A549 (cell line): ENCODE data around the gene ZNF276. TPM values are rescaled to one million over a fixed set of nuclear protein-coding genes. Genes with fewer than 3 reads are reported as not detected.

ENCODE experiments used
- ATAC-seq, 2 experiments: fragments of 200-7000 bp in 1 of 2; fragments of >200 bp in 1 of 2; cut with Nextera tagmentation in 1 of 2; cut with Tn5 transposase in 1 of 2; 3 replicates each; pipeline versions ENCODE4 v1.8.0 to v1.9.1; 2018 to 2020; ENCODE audit warnings: mild to moderate bottlenecking in 1 of 2, moderate library complexity in 1 of 2
- CTCF ChIA-PET: fragments of 300-600 bp; sonication (Branson Sonifier 250); formaldehyde crosslinking; extraction: SDS; loops from one replicate; lab custom pipeline; 2021; ENCODE audit warnings: antibody characterized with exemption, inconsistent platforms; lab: Yijun Ruan, JAX
- POLR2A ChIA-PET: fragments of 350-600 bp; formaldehyde crosslinking; extraction: SDS; loops from one replicate; lab custom pipeline; 2021; ENCODE audit warnings: antibody characterized with exemption, inconsistent platforms; lab: Yijun Ruan, JAX
- DNase-seq, 2 experiments: peaks; one replicate each; pipeline versions ENCODE4 v3.0.0 to v3.0.0-alpha.2; 2011 to 2016; ENCODE audit warnings: low read depth in 1 of 2, low spot score in 1 of 2
- FAIRE-seq: peaks from 2 replicates; lab custom pipeline; 2011; peaks lifted over from hg19 to GRCh38; lab: Jason Lieb, UNC
- H3K27ac ChIP-seq, 2 experiments: fragments of >200 bp; sonication (Bioruptor Twin); formaldehyde crosslinking; 3 replicates each; pipeline ENCODE4 v1.5.1; 2016 to 2017
- H3K4me1 ChIP-seq: fragments of >200 bp; sonication (Bioruptor Twin); formaldehyde crosslinking; 3 replicates; pipeline ENCODE4 v1.6.1; 2016
- H3K4me2 ChIP-seq: fragments of >200 bp; sonication (Bioruptor Twin); formaldehyde crosslinking; 3 replicates; pipeline ENCODE4 v1.6.1; 2016
- H3K4me3 ChIP-seq: fragments of >200 bp; sonication (Bioruptor Twin); formaldehyde crosslinking; 3 replicates; pipeline ENCODE4 v1.5.1; 2016
- H3K9me3 ChIP-seq: fragments of >200 bp; sonication (Bioruptor Twin); formaldehyde crosslinking; 3 replicates; pipeline ENCODE4 v1.6.1; 2016
- CBX2 ChIP-seq: fragments of 200-600 bp; sonication (generic); IDR thresholded peaks from 2 replicates; pipeline ENCODE4 v1.6.1; 2016; ENCODE audit warnings: low read depth, mild to moderate bottlenecking, borderline replicate concordance
- EHF ChIP-seq: fragments of 250-450 bp; sonication (Bioruptor Pico); IDR thresholded peaks from 2 replicates; pipeline ENCODE4 v1.5.0; 2020; ENCODE audit warnings: mild to moderate bottlenecking
- ESRRA ChIP-seq: fragments of 150-350 bp; IDR thresholded peaks from 2 replicates; pipeline ENCODE4 v1.6.1; 2014; ENCODE audit warnings: mild to moderate bottlenecking, low read length, borderline replicate concordance
- HDAC2 ChIP-seq: fragments of 200-600 bp; sonication (generic); IDR thresholded peaks from 2 replicates; pipeline ENCODE4 v1.6.1; 2016
- JUN ChIP-seq, 2 experiments: fragments of >200 bp; sonication (Bioruptor Twin); formaldehyde crosslinking; IDR thresholded peaks; 2 replicates in 1 of 2; 3 replicates in 1 of 2; pipeline ENCODE4 v1.6.1; 2016 to 2017
- KDM1A ChIP-seq: fragments of 200-600 bp; sonication (generic); IDR thresholded peaks from 2 replicates; pipeline ENCODE4 v1.6.1; 2016; ENCODE audit warnings: low read depth, mild to moderate bottlenecking
- MAFK ChIP-seq: fragments of 450-650 bp; IDR thresholded peaks from 2 replicates; pipeline ENCODE4 v1.6.1; 2014; ENCODE audit not compliant: partially characterized antibody
- MAZ ChIP-seq: fragments of 150-350 bp; IDR thresholded peaks from 2 replicates; pipeline ENCODE4 v1.6.1; 2014; ENCODE audit warnings: antibody characterized with exemption, low read depth, low read length, borderline replicate concordance
- MYC ChIP-seq: IDR thresholded peaks from 2 replicates; pipeline ENCODE4 v1.6.1; 2012; ENCODE audit warnings: mild to moderate bottlenecking, inconsistent platforms, low read length, improper control_type of control experiment, borderline replicate concordance
- NR3C1 ChIP-seq: fragments of >200 bp; sonication (Bioruptor Twin); formaldehyde crosslinking; IDR thresholded peaks from 3 replicates; pipeline ENCODE4 v1.6.1; 2017
- RAD21 ChIP-seq, 2 experiments: fragments of >200 bp in 1 of 2; sonication (Bioruptor Twin) in 1 of 2; formaldehyde crosslinking in 1 of 2; IDR thresholded peaks in 1 of 2; conservative IDR thresholded peaks in 1 of 2; 2 replicates in 1 of 2; 3 replicates in 1 of 2; pipeline ENCODE4 v1.6.1; 2012 to 2018; ENCODE audit warnings: inconsistent platforms in 1 of 2
- RNF2 ChIP-seq: fragments of 200-600 bp; sonication (generic); IDR thresholded peaks from 2 replicates; pipeline ENCODE4 v1.6.1; 2016; ENCODE audit warnings: low read depth, mild to moderate bottlenecking, antibody characterized with exemption, moderate library complexity, borderline replicate concordance
- SREBF2 ChIP-seq: fragments of 450-650 bp; IDR thresholded peaks from 2 replicates; pipeline ENCODE4 v1.6.1; 2014; ENCODE audit warnings: mild to moderate bottlenecking, moderate library complexity
- TFCP2L1 ChIP-seq: fragments of 250-450 bp; sonication (Bioruptor Pico); IDR thresholded peaks from 2 replicates; pipeline ENCODE4 v1.5.0; 2021; ENCODE audit warnings: mild to moderate bottlenecking
- ZFP36 ChIP-seq: fragments of 450-650 bp; IDR thresholded peaks from 2 replicates; pipeline ENCODE4 v1.6.1; 2014; ENCODE audit warnings: borderline replicate concordance; ENCODE audit not compliant: partially characterized antibody
- ZNF302 ChIP-seq: fragments of 250-450 bp; sonication (Bioruptor Pico); IDR thresholded peaks from 2 replicates; pipeline ENCODE4 v1.9.0; 2021; ENCODE audit warnings: inconsistent platforms, mild to moderate bottlenecking, moderate library complexity
- whole genome bisulfite sequencing: methylation state at CpG from one replicate; pipeline ENCODE4 v1.1.6; 2017; ENCODE audit errors: missing lambda C conversion rate; 5-methylcytosine and 5-hydroxymethylcytosine counted together
- polyA plus RNA-seq, 4 experiments: library from polyadenylated mRNA; depleted of rRNA in 3 of 4; stranded (reverse); fragments of >200 nt; fragmentation: RNase III in 1 of 4; extraction: RNeasy Plus Mini Kit Qiagen cat#74134 plus additional on column Dnase treatment in 1 of 4; gene quantifications; 2 replicates in 3 of 4; 3 replicates in 1 of 4; pipeline ENCODE4 v1.2.3, GENCODE V29; 2011 to 2017
- TF ChIP-seq, protein P1 (sequence below): IDR thresholded peaks from 2 replicates; pipeline ENCODE4 v1.6.1; 2012
- TF ChIP-seq, protein P2 (sequence below): IDR thresholded peaks from 2 replicates; pipeline ENCODE4 v1.6.1; 2012; ENCODE audit warnings: low read depth, borderline replicate concordance
- TF ChIP-seq, protein P3 (sequence below): fragments of 250-450 bp; sonication (Bioruptor Pico); IDR thresholded peaks from 2 replicates; pipeline ENCODE4 v1.5.0; 2021; ENCODE audit warnings: mild to moderate bottlenecking, moderate library complexity, borderline replicate concordance
- TF ChIP-seq, protein P4 (sequence below): fragments of 200-600 bp; sonication (generic); IDR thresholded peaks from 2 replicates; pipeline ENCODE4 v1.6.1; 2016; ENCODE audit warnings: antibody characterized with exemption, mild to moderate bottlenecking, moderate library complexity
- TF ChIP-seq, protein P5 (sequence below): fragments of 250-450 bp; sonication (Bioruptor Pico); IDR thresholded peaks from 2 replicates; pipeline ENCODE4 v1.5.0; 2020; ENCODE audit warnings: low read depth, mild to moderate bottlenecking, moderate library complexity

The ZNF276 gene
- polyA plus RNA-seq, 2 of the 4 experiments (the other 2 are of a cell fraction), result 6.5 to 15.1 TPM

DNA sequence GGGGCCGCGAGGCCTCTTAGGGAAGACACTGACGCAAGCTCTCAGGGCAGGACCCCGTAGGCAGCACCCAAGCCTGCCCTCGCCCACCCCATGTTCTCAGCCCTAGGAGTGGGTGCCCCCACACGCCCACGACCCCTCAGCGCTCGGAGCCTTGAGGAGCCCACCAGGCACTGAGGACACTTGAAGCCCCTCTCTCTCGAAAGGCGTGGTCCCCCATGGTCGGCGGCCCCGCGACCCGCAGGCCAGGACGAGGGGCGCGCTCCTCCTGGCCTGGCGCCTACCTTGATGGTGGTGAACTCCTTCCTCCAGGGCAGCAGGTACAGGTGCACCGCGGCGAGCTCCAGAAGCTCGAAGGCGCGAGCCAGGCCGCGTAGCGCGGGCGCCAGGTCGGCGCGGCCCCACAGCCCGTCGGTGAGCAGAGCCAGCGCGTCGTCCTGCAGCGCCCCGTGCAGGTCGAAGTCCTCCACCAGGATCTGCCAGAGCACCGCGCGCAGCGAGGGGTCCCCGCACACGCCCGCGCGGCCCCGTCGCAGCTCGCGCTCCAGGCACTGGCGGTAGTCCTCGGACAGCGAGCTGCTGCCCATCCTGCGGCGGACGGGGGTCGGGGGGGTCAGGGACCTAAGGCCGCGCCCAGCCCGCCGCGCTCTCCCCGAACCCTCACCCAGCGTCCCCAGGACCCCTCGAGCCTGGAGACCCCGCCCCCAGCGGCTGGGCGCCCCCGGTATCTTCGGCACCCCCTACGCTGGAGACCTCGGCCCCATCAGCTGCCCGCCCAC, 20.5 kb upstream of the ZNF276 start:
- H3K4me3 ChIP-seq, result peak overlapping the region; percentile 69
- peaks cover 12% of the 10 kb centered on the region for H3K4me1 ChIP-seq
- peak overlapping the region; percentile 98 for H3K4me2 ChIP-seq
- peak; percentile 60 to 72 for DNase-seq
- TF ChIP-seq, protein P1, sequence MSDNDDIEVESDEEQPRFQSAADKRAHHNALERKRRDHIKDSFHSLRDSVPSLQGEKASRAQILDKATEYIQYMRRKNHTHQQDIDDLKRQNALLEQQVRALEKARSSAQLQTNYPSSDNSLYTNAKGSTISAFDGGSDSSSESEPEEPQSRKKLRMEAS, result peak; percentile 20; the same call in 1 of the 2 replicates
- peak; percentile 51; the same call in 1 of the 2 replicates for TF ChIP-seq RNF2
- TF ChIP-seq, protein P2, sequence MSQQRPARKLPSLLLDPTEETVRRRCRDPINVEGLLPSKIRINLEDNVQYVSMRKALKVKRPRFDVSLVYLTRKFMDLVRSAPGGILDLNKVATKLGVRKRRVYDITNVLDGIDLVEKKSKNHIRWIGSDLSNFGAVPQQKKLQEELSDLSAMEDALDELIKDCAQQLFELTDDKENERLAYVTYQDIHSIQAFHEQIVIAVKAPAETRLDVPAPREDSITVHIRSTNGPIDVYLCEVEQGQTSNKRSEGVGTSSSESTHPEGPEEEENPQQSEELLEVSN, result peak; percentile 40; the same call in 1 of the 2 replicates
- TF ChIP-seq EHF, result no peak
- no peak for TF ChIP-seq MYC
- H3K9me3 ChIP-seq, result no peaks in the 10 kb centered on the region
- CTCF ChIA-PET, result interaction anchor here (0.6 to 4.3 kb wide), 41 partner anchors 9 to 249 kb away, joined by 3 to 33 read pairs (median 6); partner anchors contain the start of genes CDK10, CPNE7 and SPIRE2
- WGBS, result 5% methylated on average over 31 of the region's 78 CpGs
- H3K27ac ChIP-seq, result peak overlapping the region; percentile 82 to 92
- POLR2A ChIA-PET, result interaction anchor here (0.7 to 2.6 kb wide), 5 partner anchors 11 to 162 kb away, joined by 3 to 24 read pairs (median 4); partner anchors contain the start of genes CDK10, CHMP1A and SPATA33
- ATAC-seq, result peak; percentile 54 to 60
- FAIRE-seq, result no peak

DNA sequence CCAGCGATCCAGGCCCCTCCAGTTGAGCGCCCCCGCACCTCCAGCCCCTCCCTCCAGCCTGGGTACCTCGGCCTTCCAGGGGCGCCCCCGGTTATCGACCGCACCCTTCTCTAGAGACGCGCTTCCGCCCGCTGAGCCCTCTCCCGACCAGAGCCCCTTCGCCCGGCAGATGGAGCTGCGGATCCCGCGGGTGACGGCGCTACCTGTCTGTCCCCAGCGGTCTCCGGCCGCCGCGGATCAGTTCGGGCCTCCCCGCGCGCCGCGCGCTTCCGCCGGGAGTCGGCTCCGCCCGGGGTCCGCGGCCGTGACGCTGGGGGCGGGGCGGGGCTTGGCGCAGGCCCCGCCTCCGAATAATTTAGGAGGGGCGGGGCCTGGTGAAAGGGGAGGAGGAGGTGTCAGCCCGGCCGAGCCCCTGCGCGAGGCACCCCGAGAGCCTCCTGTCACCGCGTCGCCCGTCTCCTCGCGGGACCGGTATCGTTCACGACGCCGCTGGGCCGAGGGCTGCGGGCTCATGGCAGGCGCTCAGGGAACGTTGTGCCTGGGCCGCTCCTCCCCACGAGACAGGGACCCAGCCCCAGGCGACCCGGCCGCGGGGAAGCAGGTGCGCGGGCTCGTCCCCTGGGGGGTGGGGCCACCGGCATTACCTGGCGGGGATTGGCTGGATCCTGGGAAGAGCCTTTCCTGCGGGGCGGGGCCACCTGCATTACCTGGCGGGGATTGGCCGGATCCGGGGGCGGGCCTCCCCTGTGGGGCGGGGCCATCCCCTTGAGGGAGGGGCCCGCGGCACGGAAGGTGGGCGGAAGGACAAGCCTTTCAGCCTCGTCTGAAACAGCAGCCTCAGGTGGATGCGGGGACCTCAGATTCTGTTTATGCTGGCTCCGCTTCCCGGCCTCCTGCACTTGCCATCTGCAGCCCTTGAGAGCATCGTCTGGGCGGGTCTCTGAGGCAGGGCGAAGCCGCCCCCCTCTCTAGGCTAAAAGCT, 19.6 kb upstream of the ZNF276 start, which contains the start of gene SPATA2L:
Gene SPATA2L, minus strand, starts transcription at position 281 of the 982 bp plus-strand sequence. CDS start 473 bp downstream, outside the sequence.
- Histone ChIP-seq H3K4me3 (peak within 1 kb of the TSS; percentile 69), H3K4me1 (peaks cover 12% of the 10 kb centered on the region), H3K9me3 (no peaks in the 10 kb centered on the region), H3K4me2 (peak within 1 kb of the TSS; percentile 98), H3K27ac (peak within 1 kb of the TSS; percentile 82 to 92)
- FAIRE-seq (no peak), ATAC-seq (peak; percentile 58 to 73), DNase-seq (peak; percentile 92 to 95)
- 2% methylated on average over 35 of the region's 97 CpGs for WGBS
- POLR2A ChIA-PET, result interaction anchor here (0.7 to 2.6 kb wide), 3 partner anchors 10 to 161 kb away, joined by 4 to 24 read pairs (median 6); partner anchors contain the start of gene CDK10
- CTCF ChIA-PET, result interaction anchor here (0.8 to 4.3 kb wide), 14 partner anchors 8 to 209 kb away, joined by 3 to 33 read pairs (median 8); partner anchors contain the start of gene SPIRE2
- TF ChIP-seq MYC (no peak), MAFK (no peak), NR3C1 (no peak), TFCP2L1 (CRISPR knock-in tag) (no peak), KDM1A (no peak), MAZ (no peak), RAD21 (conservative IDR thresholded peaks at IDR 0.05 in 1 of 2, IDR thresholded peaks at IDR 0.05 in 1 of 2) (no peak), SREBF2 (no peak), ZNF302 (CRISPR knock-in tag) (no peak), CBX2 (no peak), HDAC2 (no peak), JUN (IDR thresholded peaks at IDR 0.05) (no peak; a peak in 1 of 5 replicates), ESRRA (no peak), ZFP36 (no peak)
- TF ChIP-seq, protein P1, result peak; percentile 65
- TF ChIP-seq, protein P3, sequence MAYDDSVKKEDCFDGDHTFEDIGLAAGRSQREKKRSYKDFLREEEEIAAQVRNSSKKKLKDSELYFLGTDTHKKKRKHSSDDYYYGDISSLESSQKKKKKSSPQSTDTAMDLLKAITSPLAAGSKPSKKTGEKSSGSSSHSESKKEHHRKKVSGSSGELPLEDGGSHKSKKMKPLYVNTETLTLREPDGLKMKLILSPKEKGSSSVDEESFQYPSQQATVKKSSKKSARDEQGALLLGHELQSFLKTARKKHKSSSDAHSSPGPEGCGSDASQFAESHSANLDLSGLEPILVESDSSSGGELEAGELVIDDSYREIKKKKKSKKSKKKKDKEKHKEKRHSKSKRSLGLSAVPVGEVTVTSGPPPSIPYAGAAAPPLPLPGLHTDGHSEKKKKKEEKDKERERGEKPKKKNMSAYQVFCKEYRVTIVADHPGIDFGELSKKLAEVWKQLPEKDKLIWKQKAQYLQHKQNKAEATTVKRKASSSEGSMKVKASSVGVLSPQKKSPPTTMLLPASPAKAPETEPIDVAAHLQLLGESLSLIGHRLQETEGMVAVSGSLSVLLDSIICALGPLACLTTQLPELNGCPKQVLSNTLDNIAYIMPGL, result no peak
- TF ChIP-seq, protein P4, sequence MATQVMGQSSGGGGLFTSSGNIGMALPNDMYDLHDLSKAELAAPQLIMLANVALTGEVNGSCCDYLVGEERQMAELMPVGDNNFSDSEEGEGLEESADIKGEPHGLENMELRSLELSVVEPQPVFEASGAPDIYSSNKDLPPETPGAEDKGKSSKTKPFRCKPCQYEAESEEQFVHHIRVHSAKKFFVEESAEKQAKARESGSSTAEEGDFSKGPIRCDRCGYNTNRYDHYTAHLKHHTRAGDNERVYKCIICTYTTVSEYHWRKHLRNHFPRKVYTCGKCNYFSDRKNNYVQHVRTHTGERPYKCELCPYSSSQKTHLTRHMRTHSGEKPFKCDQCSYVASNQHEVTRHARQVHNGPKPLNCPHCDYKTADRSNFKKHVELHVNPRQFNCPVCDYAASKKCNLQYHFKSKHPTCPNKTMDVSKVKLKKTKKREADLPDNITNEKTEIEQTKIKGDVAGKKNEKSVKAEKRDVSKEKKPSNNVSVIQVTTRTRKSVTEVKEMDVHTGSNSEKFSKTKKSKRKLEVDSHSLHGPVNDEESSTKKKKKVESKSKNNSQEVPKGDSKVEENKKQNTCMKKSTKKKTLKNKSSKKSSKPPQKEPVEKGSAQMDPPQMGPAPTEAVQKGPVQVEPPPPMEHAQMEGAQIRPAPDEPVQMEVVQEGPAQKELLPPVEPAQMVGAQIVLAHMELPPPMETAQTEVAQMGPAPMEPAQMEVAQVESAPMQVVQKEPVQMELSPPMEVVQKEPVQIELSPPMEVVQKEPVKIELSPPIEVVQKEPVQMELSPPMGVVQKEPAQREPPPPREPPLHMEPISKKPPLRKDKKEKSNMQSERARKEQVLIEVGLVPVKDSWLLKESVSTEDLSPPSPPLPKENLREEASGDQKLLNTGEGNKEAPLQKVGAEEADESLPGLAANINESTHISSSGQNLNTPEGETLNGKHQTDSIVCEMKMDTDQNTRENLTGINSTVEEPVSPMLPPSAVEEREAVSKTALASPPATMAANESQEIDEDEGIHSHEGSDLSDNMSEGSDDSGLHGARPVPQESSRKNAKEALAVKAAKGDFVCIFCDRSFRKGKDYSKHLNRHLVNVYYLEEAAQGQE, result 0 out of 2 replicates have a peak, but pooled peaks have one; percentile 9
- TF ChIP-seq, protein P5, sequence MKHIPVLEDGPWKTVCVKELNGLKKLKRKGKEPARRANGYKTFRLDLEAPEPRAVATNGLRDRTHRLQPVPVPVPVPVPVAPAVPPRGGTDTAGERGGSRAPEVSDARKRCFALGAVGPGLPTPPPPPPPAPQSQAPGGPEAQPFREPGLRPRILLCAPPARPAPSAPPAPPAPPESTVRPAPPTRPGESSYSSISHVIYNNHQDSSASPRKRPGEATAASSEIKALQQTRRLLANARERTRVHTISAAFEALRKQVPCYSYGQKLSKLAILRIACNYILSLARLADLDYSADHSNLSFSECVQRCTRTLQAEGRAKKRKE (CRISPR knock-in tag), result 0 out of 2 replicates have a peak, but pooled peaks have one; percentile 35
